ENCODE measurements around the gene OSBPL10. TPM values are rescaled to one million over a fixed set of nuclear protein-coding genes. Genes with fewer than 3 reads are reported as not detected.

Gene OSBPL10
- total RNA-seq, 1 experiment from 2014 or later = 13.9 TPM

- DNase-seq (ENCODE audit: low read depth) = no peak
These were observed 208.1 kb downstream of the OSBPL10 start for GRCh38 chr3:31772758-31773473.

GRCh38 chr3:31772272-31772671, 208.8 kb downstream of the OSBPL10 start:
- no peak for DNase-seq (ENCODE audit: low read depth)

DNA sequence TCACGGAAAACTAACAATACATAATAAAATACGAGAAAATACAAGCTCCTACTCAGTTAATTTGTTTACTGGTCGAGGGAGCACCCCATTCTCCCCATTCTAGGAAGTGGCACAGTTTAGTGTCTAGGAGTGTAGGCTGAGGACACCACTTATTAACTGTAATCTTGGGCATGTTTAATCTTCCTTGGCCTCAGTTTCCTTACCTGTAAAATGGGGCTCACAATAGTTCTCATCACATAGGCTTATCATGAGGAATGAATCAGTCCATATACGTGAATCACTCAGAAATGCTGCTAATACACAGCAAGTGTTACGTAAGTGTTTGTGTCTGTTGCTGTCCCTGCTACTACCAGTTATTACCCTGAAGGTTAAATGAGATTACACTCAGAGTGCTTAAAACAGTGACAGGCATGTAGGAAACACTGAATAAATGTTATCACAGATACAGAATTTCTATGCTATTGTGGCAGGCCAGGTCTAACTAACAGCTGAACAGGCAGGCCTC, 210.2 kb downstream of the OSBPL10 start:
- no peak for DNase-seq (ENCODE audit: low read depth)

DNA sequence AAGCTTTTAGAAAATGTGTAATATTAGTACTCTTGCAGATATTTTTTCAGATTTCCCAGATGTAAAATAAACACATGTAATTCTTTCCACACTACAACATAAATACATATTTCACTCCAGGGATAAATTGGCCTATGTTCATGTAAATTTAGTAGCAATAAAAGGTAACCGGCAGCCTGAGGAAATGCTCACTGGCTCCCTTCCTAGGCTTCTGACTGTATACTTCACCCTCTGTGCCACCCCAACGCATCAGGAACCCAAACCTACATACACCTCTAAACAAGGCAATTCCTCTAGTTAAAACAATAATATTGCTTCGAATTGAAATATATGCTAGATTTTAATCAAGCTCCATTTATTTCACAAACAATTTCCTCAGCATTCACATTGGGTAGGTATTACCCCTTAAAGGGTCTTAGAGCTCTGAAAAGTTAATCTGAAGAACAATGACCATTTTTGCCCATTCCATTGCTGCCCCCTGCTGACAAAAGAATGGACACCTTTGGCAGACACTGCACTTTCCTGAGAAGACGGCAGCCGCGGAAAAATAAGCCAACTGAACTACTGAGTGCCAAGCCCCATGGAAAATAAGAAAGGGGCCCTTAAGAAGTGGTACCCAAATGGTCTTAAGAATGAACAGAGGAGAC, 212.5 kb downstream of the OSBPL10 start:
- peak; percentile 52 for DNase-seq (ENCODE audit: low read depth)

GRCh38 chr3:31767920-31768319, 213.1 kb downstream of the OSBPL10 start:
- DNase-seq (ENCODE audit: low read depth) = no peak

DNA sequence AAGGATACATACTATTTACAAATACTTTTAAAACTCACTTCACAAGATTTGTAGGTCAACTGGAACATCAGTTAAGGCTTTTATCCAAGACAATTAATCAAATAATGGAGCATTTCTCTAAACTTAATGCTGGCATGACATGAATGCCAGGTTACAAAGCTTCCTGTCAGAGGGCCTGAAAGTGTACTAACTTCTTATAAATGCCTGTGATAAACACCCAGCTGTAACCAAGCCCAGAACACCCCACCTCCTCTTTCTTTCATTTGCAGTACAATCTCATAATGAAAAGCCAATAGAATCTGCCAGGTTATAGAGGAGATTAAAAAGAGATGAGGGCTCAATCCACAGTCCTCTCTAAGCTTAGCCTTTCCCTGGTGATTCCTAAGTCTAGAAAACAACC, 214.4 kb downstream of the OSBPL10 start:
- peak; percentile 35 for DNase-seq (ENCODE audit: low read depth)

DNA sequence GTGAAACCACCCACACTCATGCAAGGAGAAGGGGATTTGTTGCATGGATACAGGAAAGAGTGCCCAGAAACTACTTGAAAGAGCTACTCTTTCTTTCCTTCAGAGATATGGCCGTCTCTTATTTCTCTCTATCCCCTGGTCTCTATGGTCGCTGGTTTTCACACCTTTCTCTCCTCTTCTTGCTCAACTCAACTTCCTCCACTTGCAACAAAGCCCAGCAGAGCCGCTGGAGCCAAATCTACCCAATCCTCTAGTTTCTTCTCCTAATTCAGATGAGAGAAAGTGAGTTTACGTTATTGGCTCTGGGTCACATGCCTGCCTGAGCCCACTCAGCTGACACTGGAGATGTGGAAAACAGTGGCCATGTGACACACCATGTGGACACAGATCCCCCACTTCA, 215.2 kb downstream of the OSBPL10 start:
- no peak for DNase-seq (ENCODE audit: low read depth)

DNA sequence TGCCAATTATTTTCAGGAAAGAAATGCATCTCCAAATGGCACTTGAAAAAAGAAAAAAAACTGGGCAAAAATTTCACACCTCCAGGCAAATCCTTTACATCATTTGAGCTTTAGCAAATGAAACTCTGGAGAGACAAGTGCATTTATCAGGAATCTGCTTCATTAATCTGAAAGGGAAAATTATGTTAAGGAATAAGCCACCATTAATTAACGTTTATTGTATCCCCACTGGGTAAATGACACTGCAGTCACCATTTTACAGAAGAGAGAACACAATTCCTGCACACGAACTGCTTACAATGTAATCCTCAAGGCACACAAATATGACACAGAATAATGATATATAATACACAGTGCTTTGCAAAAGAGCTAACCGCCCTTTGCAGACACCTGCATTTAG, 217.3 kb downstream of the OSBPL10 start:
- no peak for DNase-seq (ENCODE audit: low read depth)

- DNase-seq (ENCODE audit: low read depth) = peak; percentile 73
These were observed 218.1 kb downstream of the OSBPL10 start for GRCh38 chr3:31762888-31763351.

GRCh38 chr3:31762097-31762764, 218.8 kb downstream of the OSBPL10 start:
- no peak for DNase-seq (ENCODE audit: low read depth)

DNA sequence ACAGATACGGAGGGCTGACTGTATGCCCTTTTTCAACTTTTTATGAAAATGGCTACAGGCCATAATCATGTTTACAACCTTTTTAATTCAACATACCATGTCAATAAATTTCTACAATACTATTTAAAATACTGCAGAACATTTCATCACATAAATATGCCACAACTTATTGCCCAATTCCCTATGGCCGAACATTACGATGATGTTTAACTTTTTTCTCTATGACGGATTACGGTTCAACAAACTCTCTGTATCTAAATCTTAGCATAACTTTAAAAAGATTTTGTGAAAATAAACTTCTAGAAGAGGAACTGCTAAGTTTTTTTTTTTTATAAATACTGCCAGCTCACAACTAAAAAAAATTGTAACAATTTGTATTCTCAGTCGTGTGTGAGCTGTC, 220.4 kb downstream of the OSBPL10 start:
- DNase-seq (ENCODE audit: low read depth) = no peak

- DNase-seq (ENCODE audit: low read depth) = no peak
These were observed 222.6 kb downstream of the OSBPL10 start for GRCh38 chr3:31758322-31758965.

- DNase-seq (ENCODE audit: low read depth) = no peak
These were observed 225.0 kb downstream of the OSBPL10 start for GRCh38 chr3:31755926-31756658.

- DNase-seq (ENCODE audit: low read depth) = no peak
These were observed 226.3 kb downstream of the OSBPL10 start for GRCh38 chr3:31754575-31755278.

DNA sequence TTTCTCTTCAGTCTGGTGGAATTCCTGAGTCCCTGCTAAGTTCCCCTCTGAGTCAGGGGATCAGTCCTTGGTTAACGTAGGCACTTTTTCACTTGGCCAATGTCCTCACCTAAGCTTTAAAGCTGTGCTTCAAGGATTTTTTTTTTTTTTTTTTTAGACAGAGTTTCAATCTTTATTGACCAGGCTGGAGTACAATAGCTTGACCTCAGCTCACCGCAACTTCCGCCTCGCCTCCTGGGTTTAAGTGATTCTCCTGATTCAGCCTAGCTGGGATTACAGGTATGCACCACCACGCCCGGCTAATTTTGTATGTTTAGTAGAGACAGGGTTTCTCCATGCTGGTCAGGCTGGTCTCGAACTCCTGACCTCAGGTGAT, 228.0 kb downstream of the OSBPL10 start:
- DNase-seq (ENCODE audit: low read depth) = no peak

- DNase-seq (ENCODE audit: low read depth) = no peak
These were observed 228.6 kb downstream of the OSBPL10 start for GRCh38 chr3:31752305-31753049.

- DNase-seq (ENCODE audit: low read depth) = no peak
These were observed 230.7 kb downstream of the OSBPL10 start for GRCh38 chr3:31750341-31750740.

- DNase-seq (ENCODE audit: low read depth) = no peak
These were observed 232.1 kb downstream of the OSBPL10 start for GRCh38 chr3:31748933-31749295.

GRCh38 chr3:31748281-31748932, 232.7 kb downstream of the OSBPL10 start:
- no peak for DNase-seq (ENCODE audit: low read depth)

DNA sequence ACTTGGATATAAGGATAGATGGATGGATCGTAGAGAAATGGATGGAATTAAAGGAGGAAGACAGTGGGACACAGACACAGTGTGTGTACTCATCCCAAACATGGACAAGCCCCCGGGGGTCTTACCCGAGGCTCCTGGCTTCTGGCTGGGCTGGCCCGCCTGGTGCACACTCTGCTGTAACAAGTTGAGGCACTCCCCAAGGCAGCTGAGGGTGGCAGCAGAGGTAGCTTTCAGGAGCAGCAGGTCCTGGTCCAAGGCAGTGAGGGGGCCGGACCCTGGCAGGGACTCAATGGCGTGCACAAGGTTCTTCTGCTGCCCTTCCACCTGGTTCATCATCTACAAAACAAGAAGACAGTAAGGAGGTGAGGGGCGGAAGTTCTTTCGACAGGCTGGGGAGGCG, 233.3 kb downstream of the OSBPL10 start:
- DNase-seq (ENCODE audit: low read depth) = no peak
